NCI-H510A (cell line): ENCODE data around the gene PLCB1.
"Not testable (repeated sequence)": the region's sequence is repeated elsewhere in the genome, so short reads cannot be mapped to it uniquely, and the experiment has no call there.

Experiments
- DNase-seq: peaks from one replicate; lab custom pipeline; 2025; lab: John Stamatoyannopoulos, UW

PLCB1 gene

DNA sequence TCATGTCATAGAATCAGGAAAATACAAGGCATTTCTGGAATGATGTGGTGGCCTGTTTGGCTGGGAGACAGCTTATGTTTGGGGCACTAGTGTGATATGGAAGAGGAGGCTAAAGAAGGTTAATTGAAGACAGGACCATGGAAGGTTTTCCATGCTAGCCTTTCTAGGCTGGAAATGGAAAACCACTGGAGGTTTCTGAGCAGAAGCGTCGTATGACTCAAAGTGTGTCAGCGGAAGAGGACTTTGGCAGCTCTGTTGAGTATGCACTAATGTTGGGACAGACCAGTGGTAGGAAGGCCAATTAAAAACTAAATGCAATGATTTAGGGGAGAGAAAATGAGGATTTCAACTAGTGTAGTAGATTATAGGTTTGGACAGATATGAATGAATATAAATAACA, 413.1 kb downstream of the PLCB1 start:
- no peak for DNase-seq

GRCh38 chr20:8547035-8547650, 415.1 kb downstream of the PLCB1 start:
- no peak for DNase-seq

DNA sequence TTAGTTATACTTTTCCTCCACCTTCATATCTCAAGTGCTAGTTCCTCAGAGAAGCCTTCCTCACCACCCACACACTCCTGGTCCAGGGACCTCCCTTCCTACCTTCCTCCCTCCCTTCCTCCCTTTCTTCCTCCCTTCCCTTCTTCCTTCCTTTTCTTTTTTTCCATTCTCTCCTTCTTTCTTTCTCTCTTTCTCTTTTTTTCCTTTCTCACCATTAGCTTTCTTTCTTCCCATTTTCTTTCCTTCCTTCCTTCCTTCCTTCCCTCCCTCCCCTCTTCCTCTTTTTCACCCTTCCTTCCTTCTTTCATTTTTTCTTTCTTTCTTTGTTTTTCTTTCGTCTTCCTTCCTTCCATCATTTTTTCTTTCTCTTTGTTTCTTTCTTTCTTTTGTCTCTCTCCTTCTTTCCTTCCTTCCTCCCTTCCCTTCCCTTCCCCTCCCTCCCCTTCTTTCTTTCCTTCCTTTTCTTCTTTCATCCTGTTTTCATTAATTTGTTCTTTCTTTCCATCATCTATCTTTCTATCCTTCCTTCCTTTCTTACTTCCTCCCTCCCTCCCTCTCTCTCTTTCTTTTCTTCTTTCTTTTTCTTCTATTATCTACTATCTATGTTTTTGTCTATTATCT, 416.0 kb downstream of the PLCB1 start:
- DNase-seq = no peak

GRCh38 chr20:8549192-8549591, 417.1 kb downstream of the PLCB1 start:
- no peak for DNase-seq

- DNase-seq = no peak
These were observed 425.6 kb downstream of the PLCB1 start for GRCh38 chr20:8557711-8558110.

- no peak for DNase-seq
These were observed 430.3 kb downstream of the PLCB1 start for GRCh38 chr20:8562356-8562755.

DNA sequence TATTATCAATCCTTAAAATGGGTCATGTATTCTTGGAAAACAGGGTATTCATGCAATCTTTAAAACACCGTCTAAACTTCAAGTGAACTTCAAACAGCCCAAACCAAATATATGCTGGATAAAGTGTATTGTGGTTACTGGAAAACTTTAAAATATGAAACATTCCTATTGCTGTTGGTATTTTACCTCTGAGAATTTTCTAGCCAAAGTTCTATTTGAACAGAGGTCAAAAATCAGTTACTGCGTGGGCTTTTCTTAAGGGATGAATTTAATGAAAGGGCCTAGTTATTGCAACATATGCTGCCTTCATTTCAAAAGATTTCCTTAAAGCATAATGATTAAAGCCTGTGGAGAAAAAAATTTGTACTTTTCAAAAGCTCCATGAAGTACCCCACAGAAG, 436.0 kb downstream of the PLCB1 start:
- no peak for DNase-seq

DNA sequence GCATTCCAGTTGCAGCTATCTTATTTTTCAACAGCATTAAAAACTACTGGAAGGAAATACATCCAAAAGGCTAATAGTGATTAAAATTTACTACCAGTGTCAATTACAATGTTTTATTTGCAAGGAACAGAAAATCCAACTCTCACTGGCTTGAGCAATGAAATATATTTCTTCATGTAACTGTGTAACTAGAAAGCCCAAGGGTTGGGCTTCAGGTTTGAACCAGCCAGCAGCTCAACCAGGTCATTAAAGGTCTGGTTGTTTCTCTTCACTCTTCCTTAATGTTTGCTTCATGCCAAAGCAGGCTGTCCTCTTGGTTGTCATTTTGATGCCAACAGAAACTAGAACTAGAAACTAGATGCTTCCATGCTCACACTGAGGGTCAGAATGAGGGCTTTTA, 437.7 kb downstream of the PLCB1 start:
- DNase-seq = no peak

DNA sequence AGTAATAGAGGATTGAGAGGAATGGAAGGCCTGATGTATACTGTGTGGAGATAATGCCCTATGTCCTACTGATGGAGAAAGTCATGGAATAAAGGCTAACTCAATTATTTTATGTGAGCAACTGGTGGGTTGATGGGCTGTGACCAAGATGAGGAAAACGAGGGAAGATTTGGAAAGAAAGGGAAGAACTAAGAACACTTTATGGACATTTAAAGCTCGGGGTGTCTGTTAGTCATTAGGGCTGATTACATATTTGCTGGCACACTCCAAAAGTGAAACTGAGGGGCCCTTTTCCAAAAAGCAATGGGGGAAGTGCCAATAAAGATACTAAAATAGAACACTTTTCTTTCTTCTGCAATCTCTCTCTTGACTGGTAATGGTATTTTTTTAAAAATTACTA, 439.5 kb downstream of the PLCB1 start:
- no peak for DNase-seq

GRCh38 chr20:8573686-8574085, 441.6 kb downstream of the PLCB1 start:
- DNase-seq = no peak

- DNase-seq = no peak
These were observed 443.0 kb downstream of the PLCB1 start for GRCh38 chr20:8575114-8575513.

DNA sequence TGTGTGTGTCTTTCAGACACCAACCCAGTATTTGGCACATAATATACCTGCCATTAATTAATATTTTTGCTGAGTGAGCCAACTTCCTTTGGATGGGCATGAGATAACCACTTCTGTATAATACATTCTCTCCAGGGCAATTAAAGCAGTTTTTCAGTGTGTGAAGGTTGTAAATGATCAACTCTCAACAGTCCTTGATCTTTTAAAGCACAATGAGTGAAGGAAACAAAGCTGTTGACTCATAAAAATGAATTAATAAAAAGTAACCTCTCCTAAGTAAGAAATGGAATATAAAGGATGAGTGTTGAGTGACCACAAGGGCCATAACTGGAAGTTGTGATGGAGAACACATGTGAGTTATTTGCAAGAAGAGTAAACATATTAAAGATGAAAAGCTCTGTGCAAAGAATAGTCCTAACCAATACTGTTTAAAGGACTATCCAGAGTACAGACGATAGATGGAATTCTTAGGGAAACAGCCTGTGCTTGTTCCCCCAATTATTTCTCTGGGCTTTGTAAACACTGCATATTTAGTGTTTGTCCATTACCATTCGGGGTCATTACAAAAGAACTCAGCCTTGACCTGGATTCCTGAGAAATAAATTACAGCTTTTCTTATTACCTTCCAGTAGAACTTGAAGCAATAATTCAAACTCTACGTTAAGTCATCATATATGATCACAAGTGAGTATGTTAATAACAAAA, 446.2 kb downstream of the PLCB1 start:
- no peak for DNase-seq

DNA sequence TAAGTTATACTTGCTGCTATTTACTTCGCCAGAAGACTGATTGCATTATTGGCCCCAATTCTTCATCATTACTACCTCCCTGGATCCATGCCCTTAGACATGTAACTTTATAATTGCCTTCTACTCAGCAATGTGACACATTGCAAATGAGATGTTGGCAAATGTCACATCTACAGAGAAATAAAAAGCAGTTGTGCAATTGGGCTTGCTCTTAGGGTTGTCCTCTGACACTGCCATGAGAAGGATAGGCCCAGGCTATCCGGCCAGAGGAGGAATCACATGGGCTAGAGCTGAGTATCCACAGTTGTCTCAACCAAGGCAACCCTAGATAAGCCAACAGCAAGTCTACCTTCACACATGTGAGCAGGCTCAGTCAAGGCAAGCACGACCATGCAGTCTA, 447.0 kb downstream of the PLCB1 start:
- DNase-seq = no peak

DNA sequence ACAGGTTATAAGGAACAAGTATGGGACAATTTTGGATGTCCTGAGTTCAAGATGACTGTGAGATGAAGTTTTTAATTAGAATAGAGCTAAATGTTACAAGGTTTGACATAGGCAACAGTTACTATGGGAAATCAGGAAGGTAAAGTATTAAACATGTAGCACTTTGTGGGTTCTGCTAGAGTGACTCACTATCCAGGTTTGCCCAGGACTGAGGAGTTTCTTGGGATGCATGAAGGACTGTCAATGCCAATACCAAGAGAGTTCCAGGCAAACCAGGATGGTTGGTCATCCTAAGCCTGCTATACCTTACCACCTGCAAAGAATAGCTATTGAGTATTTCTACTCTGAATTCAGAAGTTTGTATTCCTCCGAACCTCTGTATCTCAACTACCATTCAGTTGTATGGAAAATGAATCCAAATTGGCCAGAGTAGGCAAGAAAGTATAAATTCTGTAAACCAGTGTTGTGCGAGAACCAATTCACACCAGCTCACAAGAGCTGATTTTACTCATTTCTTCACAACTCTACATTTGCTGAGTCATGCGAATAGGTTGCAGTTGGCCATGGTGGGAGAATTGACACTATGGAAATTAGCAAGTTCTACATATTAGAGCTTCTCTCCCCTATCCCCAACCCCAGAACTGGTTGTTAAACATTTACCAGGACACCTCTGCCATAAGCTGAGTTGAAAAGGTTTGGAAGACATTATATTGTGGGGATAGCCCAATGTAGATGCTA, 449.5 kb downstream of the PLCB1 start:
- no peak for DNase-seq

DNA sequence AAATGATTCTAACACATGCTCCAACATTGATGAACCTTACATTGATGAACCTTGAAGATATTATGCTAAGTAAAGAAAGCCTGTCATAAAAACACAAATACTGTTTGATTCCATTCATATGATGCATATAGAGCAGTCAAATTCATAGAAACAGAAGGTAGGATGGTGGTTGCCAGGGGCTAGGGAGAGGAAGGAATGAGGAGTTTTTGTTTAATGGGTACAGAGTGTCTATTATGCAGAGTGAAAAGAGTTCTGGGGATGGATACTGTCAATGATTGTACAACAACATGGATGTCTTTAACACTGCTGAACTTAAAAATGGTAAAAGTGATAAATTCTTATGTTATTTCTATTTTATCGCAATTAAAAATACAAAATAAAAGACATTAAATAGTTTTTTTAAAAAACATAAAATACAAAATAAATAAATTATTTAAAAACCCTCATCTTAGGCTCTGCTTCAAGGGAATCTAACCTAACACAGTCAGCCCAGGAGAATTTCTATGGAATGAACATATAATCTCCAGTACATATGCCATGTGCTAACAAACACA, 451.0 kb downstream of the PLCB1 start:
- DNase-seq = no peak

DNA sequence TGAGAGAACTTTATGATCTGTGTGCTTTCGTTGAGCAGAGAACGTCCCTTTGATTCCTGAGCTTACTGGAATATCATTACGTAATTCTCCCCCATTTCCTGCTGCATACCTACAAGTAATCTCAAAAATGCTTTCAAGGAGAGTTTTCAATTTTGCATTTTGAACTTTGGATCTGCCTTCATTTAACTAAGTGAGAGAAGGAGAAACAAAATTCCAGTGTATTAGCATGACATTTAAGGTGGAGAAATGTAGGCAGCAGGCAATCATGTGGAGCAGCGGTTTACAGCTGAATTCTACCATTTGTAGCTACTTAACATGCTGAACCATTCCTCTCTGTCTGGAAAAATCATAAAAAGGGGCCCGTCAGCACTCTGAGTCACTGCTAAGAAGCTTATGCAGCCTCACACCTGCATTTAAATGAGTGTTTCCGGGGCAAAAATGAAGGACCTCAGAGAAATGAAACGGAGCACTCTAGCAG, 451.5 kb downstream of the PLCB1 start:
- DNase-seq = no peak

- DNase-seq = no peak
These were observed 455.2 kb downstream of the PLCB1 start for GRCh38 chr20:8587251-8587650.

- no peak for DNase-seq
These were observed 455.7 kb downstream of the PLCB1 start for GRCh38 chr20:8587810-8588209.

DNA sequence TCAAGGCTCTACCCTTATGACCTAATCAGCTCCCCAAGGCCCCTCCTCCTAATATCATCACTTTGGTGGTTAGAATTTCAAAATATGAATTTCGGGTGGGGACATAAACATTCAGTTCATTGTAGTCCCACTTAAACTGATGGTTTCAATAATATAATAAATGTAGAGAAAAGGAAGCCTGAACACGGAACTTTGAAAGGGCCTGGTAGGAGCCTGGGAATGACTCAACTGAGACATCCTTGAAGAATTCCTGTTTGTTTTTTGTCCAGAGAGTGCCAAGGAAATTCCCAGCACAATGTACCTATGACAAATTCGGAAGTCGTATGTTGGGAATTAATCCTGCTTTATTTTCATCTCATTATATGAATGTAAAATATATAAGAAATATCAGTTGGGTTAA, 457.9 kb downstream of the PLCB1 start:
- no peak for DNase-seq

GRCh38 chr20:8600910-8601541, 469.0 kb downstream of the PLCB1 start:
- not testable (repeated sequence) for DNase-seq

- DNase-seq = no peak
These were observed 469.5 kb downstream of the PLCB1 start for GRCh38 chr20:8601542-8601912.
